ENCODE data around the gene URI1.
A peak's percentile ranks its signal among the peaks of the same experiment; 100 is the strongest.
"Not testable (repeated sequence)": the region's sequence is repeated elsewhere in the genome, so short reads cannot be mapped to it uniquely, and the experiment has no call there.

URI1 gene

GRCh38 chr19:29939628-29940027 lies 2.4 kb upstream of the URI1 start:
- H3K4me3 ChIP-seq (ENCODE audit: low read depth, low read length): no peak overlapping the region
- DNase-seq (ENCODE audit: low read depth): no peak

GRCh38 chr19:29940971-29941585 lies 961 bp upstream of the URI1 start:
- no peak for DNase-seq (ENCODE audit: low read depth)
- no peak overlapping the region for H3K4me3 ChIP-seq (ENCODE audit: low read depth, low read length)

- no peak for DNase-seq (ENCODE audit: low read depth)
- peak overlapping the region; percentile 94 for H3K4me3 ChIP-seq (ENCODE audit: low read depth, low read length)
These were observed 594 bp downstream of the URI1 start for GRCh38 chr19:29942404-29943261.

GRCh38 chr19:29943615-29944014 lies 1.6 kb downstream of the URI1 start:
- H3K4me3 ChIP-seq (ENCODE audit: low read depth, low read length): peak overlapping the region; percentile 94
- DNase-seq (ENCODE audit: low read depth): no peak

GRCh38 chr19:29944390-29945012 lies 2.5 kb downstream of the URI1 start:
- DNase-seq (ENCODE audit: low read depth): no peak
- no peak overlapping the region for H3K4me3 ChIP-seq (ENCODE audit: low read depth, low read length)

GRCh38 chr19:29945017-29945416 lies 3.0 kb downstream of the URI1 start:
- H3K4me3 ChIP-seq (ENCODE audit: low read depth, low read length): no peak overlapping the region
- no peak for DNase-seq (ENCODE audit: low read depth)

- H3K4me3 ChIP-seq (ENCODE audit: low read depth, low read length): no peak overlapping the region
- DNase-seq (ENCODE audit: low read depth): no peak
These were observed 3.4 kb downstream of the URI1 start for GRCh38 chr19:29945433-29945832.

GRCh38 chr19:29946645-29947044 lies 4.6 kb downstream of the URI1 start:
- no peak overlapping the region for H3K4me3 ChIP-seq (ENCODE audit: low read depth, low read length)
- DNase-seq (ENCODE audit: low read depth): no peak

GRCh38 chr19:29947871-29948270 lies 5.8 kb downstream of the URI1 start:
- DNase-seq (ENCODE audit: low read depth): no peak
- no peak overlapping the region for H3K4me3 ChIP-seq (ENCODE audit: low read depth, low read length)

- not testable (repeated sequence) for DNase-seq (ENCODE audit: low read depth); H3K4me3 ChIP-seq (ENCODE audit: low read depth, low read length)
These were observed 6.9 kb downstream of the URI1 start for GRCh38 chr19:29948759-29949470.

- DNase-seq (ENCODE audit: low read depth): no peak
- H3K4me3 ChIP-seq (ENCODE audit: low read depth, low read length): no peak overlapping the region
These were observed 10.1 kb downstream of the URI1 start for GRCh38 chr19:29952177-29952576.

GRCh38 chr19:29952646-29953045 lies 10.6 kb downstream of the URI1 start:
- H3K4me3 ChIP-seq (ENCODE audit: low read depth, low read length): no peak overlapping the region

GRCh38 chr19:29953352-29954247 lies 11.6 kb downstream of the URI1 start:
- DNase-seq (ENCODE audit: low read depth): no peak
- no peak overlapping the region for H3K4me3 ChIP-seq (ENCODE audit: low read depth, low read length)

More at GRCh38 chr19:29952646-29953045, 10.6 kb downstream of the URI1 start:
- no peak for DNase-seq (ENCODE audit: low read depth)

- DNase-seq (ENCODE audit: low read depth): no peak
- no peak overlapping the region for H3K4me3 ChIP-seq (ENCODE audit: low read depth, low read length)
These were observed 14.8 kb downstream of the URI1 start for GRCh38 chr19:29956855-29957254.

- DNase-seq (ENCODE audit: low read depth): no peak
- H3K4me3 ChIP-seq (ENCODE audit: low read depth, low read length): no peak overlapping the region
These were observed 19.3 kb downstream of the URI1 start for GRCh38 chr19:29961311-29961710.

GRCh38 chr19:29962793-29963192 lies 20.8 kb downstream of the URI1 start:
- no peak for DNase-seq (ENCODE audit: low read depth)
- no peak overlapping the region for H3K4me3 ChIP-seq (ENCODE audit: low read depth, low read length)

- H3K4me3 ChIP-seq (ENCODE audit: low read depth, low read length): no peak overlapping the region
- no peak for DNase-seq (ENCODE audit: low read depth)
These were observed 21.5 kb downstream of the URI1 start for GRCh38 chr19:29963576-29963975.

- no peak for DNase-seq (ENCODE audit: low read depth)
- H3K4me3 ChIP-seq (ENCODE audit: low read depth, low read length): no peak overlapping the region
These were observed 22.1 kb downstream of the URI1 start for GRCh38 chr19:29964171-29964570.

- no peak for DNase-seq (ENCODE audit: low read depth)
- no peak overlapping the region for H3K4me3 ChIP-seq (ENCODE audit: low read depth, low read length)
These were observed 23.5 kb downstream of the URI1 start for GRCh38 chr19:29965492-29965891.
